T-cell (primary cell): Measurements from ENCODE around the gene CBX7. TPM values are rescaled to one million over a fixed set of nuclear protein-coding genes. Genes with fewer than 3 reads are reported as not detected.

ENCODE experiments used
- ATAC-seq, 4 experiments: fragments of 200-7000 bp in 3 of 4; fragments of 150-1000 bp in 1 of 4; cut with Tn5 transposase; replicated peaks in 1 of 4; 1 replicate in 3 of 4; 2 replicates in 1 of 4; pipeline ENCODE4 v1.10.0; 2021; ENCODE audit warnings: moderate library complexity in 3 of 4, mild to moderate bottlenecking in 2 of 4, moderate number of reproducible peaks in 1 of 4
- CTCF ChIA-PET, 2 donors: fragments of 300-600 bp; sonication (Branson Sonifier 250); formaldehyde crosslinking; loops; one replicate each; lab custom pipeline; 2022; ENCODE audit warnings: antibody characterized with exemption in 2 of 2; lab: Charles Lee
- POLR2A ChIA-PET, 2 donors: fragments of 300-600 bp; sonication (Branson Sonifier 250); formaldehyde crosslinking; loops; one replicate each; lab custom pipeline; 2022; ENCODE audit warnings: antibody characterized with exemption in 2 of 2; lab: Charles Lee
- DNase-seq, 35 experiments: peaks; one replicate each; pipeline versions ENCODE4 v3.0.0 to v3.0.0-alpha.2; 2013 to 2023
- H3K27ac ChIP-seq: one replicate; pipeline ENCODE4 v1.5.1; 2013; ENCODE audit warnings: low read length
- H3K27me3 ChIP-seq, 2 experiments: replicated peaks in 1 of 2; 1 replicate in 1 of 2; 2 replicates in 1 of 2; pipeline versions ENCODE4 v1.6.1 to v1.7.0; 2013; ENCODE audit warnings: low read length in 1 of 2, mixed read lengths in 1 of 2; ENCODE audit not compliant: control insufficient read depth in 2 of 2, insufficient read depth in 2 of 2; ENCODE audit errors: extremely low read depth in 1 of 2
- H3K36me3 ChIP-seq, 2 donors: 1 replicate in 1 of 2; 2 replicates in 1 of 2; pipeline versions ENCODE4 v1.6.1 to v1.7.0; 2013; ENCODE audit warnings: low read length in 1 of 2; ENCODE audit not compliant: control insufficient read depth in 2 of 2, insufficient read depth in 1 of 2; ENCODE audit errors: extremely low read depth in 1 of 2
- H3K4me1 ChIP-seq, 2 experiments: 1 replicate in 1 of 2; 2 replicates in 1 of 2; pipeline versions ENCODE4 v1.6.1 to v1.7.0; 2013; ENCODE audit warnings: low read length in 2 of 2, mixed read lengths in 1 of 2; ENCODE audit not compliant: insufficient read depth in 2 of 2, control insufficient read depth in 1 of 2; ENCODE audit errors: extremely low read depth in 1 of 2
- H3K4me3 ChIP-seq, 2 donors: 1 replicate in 1 of 2; 2 replicates in 1 of 2; pipeline versions ENCODE4 v1.5.1 to v1.7.0; 2013; ENCODE audit warnings: mild to moderate bottlenecking in 2 of 2, low read length in 1 of 2, moderate library complexity in 1 of 2; ENCODE audit not compliant: control insufficient read depth in 1 of 2; ENCODE audit errors: extremely low read depth in 1 of 2
- H3K9me3 ChIP-seq: 2 replicates; pipeline ENCODE4 v1.7.0; 2013
- H3K27ac Mint-ChIP-seq, 2 donors: one replicate each; pipeline ENCODE4 v1.8.0; 2020 to 2021; ENCODE audit warnings: mild to moderate bottlenecking in 2 of 2, mixed read lengths in 2 of 2
- H3K27me3 Mint-ChIP-seq, 2 donors: one replicate each; pipeline ENCODE4 v1.8.0; 2021 to 2022; ENCODE audit warnings: mixed read lengths in 2 of 2
- H3K36me3 Mint-ChIP-seq: one replicate; pipeline ENCODE4 v1.8.0; 2021; ENCODE audit warnings: mixed read lengths
- H3K4me1 Mint-ChIP-seq, 3 donors: one replicate each; pipeline ENCODE4 v1.8.0; 2020 to 2022; ENCODE audit warnings: mixed read lengths in 3 of 3, mild to moderate bottlenecking in 1 of 3
- H3K4me3 Mint-ChIP-seq, 3 donors: one replicate each; pipeline ENCODE4 v1.8.0; 2020 to 2022; ENCODE audit warnings: mild to moderate bottlenecking in 3 of 3, mixed read lengths in 3 of 3, moderate library complexity in 3 of 3
- H3K9me3 Mint-ChIP-seq, 3 donors: one replicate each; pipeline ENCODE4 v1.8.0; 2020 to 2022; ENCODE audit warnings: mixed read lengths in 3 of 3
- WGBS: methylation state at CpG from one replicate; pipeline ENCODE4 v1.1.5; 2013; ENCODE audit warnings: missing lambda C conversion rate; ENCODE audit not compliant: insufficient coverage; 5-methylcytosine and 5-hydroxymethylcytosine counted together
- total RNA-seq, 35 experiments: library from RNA in 6 of 35; stranded (reverse) in 6 of 35; fragments of 120-200 nt in 1 of 35; gene quantifications; one replicate each; pipeline versions ENCODE4 v1.2.1 to v1.2.4 and lab custom pipeline; 2013 to 2026

The CBX7 gene
- total RNA-seq, 5 donors from 2014 or later (not counting 1 experiment from before 2014, with no cell fraction given), result 67.4 to 160 (median 149) TPM

DNA sequence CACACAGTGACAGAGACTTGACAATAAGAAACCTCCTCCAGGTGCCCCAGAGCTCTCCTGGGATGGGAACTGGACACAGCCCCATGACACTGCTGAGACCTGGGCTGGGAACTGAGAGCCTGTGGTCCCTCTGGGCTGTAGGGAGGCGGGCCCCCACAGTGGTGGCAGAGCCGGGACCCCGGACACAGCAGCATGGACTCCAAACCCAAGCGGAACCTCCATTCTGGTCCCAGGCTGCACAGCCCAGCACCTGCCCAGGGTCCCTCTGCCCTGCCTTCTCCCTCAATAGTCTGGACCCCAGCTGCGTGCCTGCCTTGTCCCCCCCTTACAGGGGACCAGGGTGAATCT lies 63.8 kb downstream of the CBX7 start:
- Histone ChIP-seq H3K9me3 (no peaks in the 10 kb centered on the region), H3K27me3 (no peaks in the 10 kb centered on the region), H3K27ac (peak overlapping the region; percentile 58), H3K36me3 (peaks cover 5 to 19% of the 10 kb centered on the region in 2 donors), H3K4me1 (peaks cover 19 to 95% of the 10 kb centered on the region in 2 experiments), H3K4me3 (no peak overlapping the region)
- CTCF ChIA-PET, result no interaction called here
- Mint-ChIP-seq H3K27me3 (no peaks in the 10 kb centered on the region), H3K27ac (peak overlapping the region; percentile 92 to 98), H3K9me3 (no peaks in the 10 kb centered on the region), H3K4me1 (peaks cover 64 to 79% (median 73%) of the 10 kb centered on the region in 3 donors), H3K4me3 (peak overlapping the region in 1 of 3 donors; percentile 78), H3K36me3 (peaks cover 18% of the 10 kb centered on the region)
- POLR2A ChIA-PET, result no interaction called here
- 90% methylated on average over 4 of the region's 5 CpGs for WGBS
- DNase-seq, result no peak
- ATAC-seq, result no peak

DNA sequence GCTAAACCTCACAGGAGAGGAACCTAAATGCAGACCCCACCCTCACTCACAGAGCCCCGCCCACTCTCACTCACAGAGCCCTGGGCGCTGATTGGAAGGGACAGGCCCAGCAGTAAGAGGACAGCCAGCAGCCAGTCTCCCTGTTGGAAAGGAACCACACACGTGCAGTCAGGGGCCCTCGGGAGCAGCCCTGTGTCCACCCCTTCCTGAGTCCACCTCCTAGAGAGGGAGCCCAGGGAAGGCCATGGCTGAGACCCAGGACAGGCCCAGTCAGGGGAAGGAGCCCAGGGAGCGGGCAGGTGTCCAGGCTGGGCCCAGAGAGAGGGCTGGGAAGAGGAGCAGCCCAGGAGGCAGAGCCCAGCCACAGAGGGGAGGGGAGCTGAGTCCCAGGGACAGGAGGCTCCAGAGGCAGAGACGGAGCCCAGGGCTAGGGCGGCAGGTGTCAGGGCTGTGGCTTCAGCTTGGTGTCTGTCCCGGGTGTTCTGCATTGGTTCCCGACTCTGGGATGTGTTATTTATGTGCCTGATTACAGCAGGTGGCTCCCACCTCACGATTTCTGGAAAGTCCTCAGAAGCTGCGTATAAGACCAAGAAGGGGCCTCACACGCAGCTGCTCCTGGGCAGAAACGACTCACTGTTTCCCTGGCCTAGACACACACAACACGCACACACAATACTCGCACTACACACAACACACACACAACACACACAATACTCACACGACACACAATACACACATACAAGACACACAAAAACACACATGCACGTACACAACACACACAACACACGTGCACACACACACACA lies 64.4 kb downstream of the CBX7 start:
- CTCF ChIA-PET, result no interaction called here
- POLR2A ChIA-PET, result interaction anchor here in 1 of 2 donors (0.6 kb wide), 1 partner anchor 393 kb away, joined by 3 read pairs; no protein-coding TSS in a partner anchor
- Histone ChIP-seq H3K36me3 (peaks cover 6 to 24% of the 10 kb centered on the region in 2 donors), H3K9me3 (no peaks in the 10 kb centered on the region), H3K27ac (peak overlapping the region; percentile 58), H3K4me3 (no peak overlapping the region), H3K4me1 (peaks cover 19 to 96% of the 10 kb centered on the region in 2 experiments), H3K27me3 (no peaks in the 10 kb centered on the region)
- H3K36me3 Mint-ChIP-seq, result peaks cover 18% of the 10 kb centered on the region
- H3K9me3 Mint-ChIP-seq, result no peaks in the 10 kb centered on the region
- WGBS, result 65% methylated on average over 13 of the region's 18 CpGs
- ATAC-seq (no peak), DNase-seq (no peak)
- no peaks in the 10 kb centered on the region for H3K27me3 Mint-ChIP-seq
- peak overlapping the region; percentile 92 to 98 for H3K27ac Mint-ChIP-seq
- peak overlapping the region in 1 of 3 donors; percentile 17 for H3K4me3 Mint-ChIP-seq
- H3K4me1 Mint-ChIP-seq, result peaks cover 66 to 81% (median 71%) of the 10 kb centered on the region in 3 donors

DNA sequence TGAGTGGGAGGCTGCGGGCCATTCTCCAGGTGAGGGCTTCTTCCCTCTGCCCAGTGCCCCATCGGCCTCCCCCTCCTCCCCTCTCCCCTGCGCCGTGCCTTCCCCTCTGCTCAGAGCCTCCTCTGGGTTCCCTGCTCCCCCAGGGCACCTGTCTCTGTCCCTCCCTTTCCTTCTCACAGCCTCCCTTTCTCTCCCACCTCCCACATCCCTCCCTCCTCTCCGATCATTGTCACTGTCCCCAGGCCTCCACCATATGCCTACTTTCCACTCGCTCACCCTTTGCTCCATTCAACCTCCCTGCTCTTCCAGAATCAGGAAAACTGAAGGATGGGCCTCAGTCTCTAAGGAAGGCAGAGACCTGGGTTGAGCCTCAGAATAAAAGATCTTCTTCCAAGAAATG lies 65.4 kb downstream of the CBX7 start:
- Histone ChIP-seq H3K36me3 (peaks cover 6 to 33% of the 10 kb centered on the region in 2 donors), H3K27me3 (no peaks in the 10 kb centered on the region), H3K27ac (peak overlapping the region; percentile 41), H3K9me3 (no peaks in the 10 kb centered on the region), H3K4me3 (no peak overlapping the region), H3K4me1 (peaks cover 17 to 96% of the 10 kb centered on the region in 2 experiments)
- peaks cover 21% of the 10 kb centered on the region for H3K36me3 Mint-ChIP-seq
- 94% methylated on average over 5 of the region's 6 CpGs for WGBS
- H3K27me3 Mint-ChIP-seq, result no peaks in the 10 kb centered on the region
- no peak overlapping the region for H3K4me3 Mint-ChIP-seq
- ChIA-PET POLR2A (no interaction called here), CTCF (no interaction called here)
- ATAC-seq (no peak), DNase-seq (no peak)
- H3K27ac Mint-ChIP-seq, result peak overlapping the region; percentile 71 to 98
- H3K9me3 Mint-ChIP-seq, result no peaks in the 10 kb centered on the region
- H3K4me1 Mint-ChIP-seq, result peaks cover 59 to 81% (median 65%) of the 10 kb centered on the region in 3 donors

DNA sequence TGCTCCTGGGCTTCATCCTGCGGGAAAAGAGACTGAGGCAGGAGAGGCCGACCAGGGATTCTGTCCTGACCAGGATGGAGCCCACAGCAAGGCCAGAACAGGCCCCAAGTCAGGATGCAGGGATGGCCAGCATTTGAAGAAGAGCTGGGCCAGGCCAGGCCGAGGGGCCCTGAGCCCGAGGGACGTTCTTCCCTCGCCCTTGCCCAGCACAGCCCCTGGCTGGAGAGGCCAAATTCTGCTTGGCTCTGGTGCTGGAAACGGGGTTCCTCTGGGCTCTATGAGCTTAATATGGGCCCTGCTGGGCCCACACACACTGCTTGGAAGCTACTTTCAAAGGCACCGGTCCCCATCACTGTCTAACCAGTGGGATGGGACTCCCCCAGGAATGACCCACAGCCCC lies 67.8 kb downstream of the CBX7 start:
- ChIA-PET POLR2A (interaction anchor here in 1 of 2 donors (0.6 kb wide), 1 partner anchor 75 kb away, joined by 3 read pairs; no protein-coding TSS in a partner anchor), CTCF (no interaction called here)
- whole genome bisulfite sequencing, result over 99% methylated on average over 8 of the region's 8 CpGs
- Histone ChIP-seq H3K27me3 (peaks cover 0 to 3% of the 10 kb centered on the region in 2 experiments), H3K4me3 (no peak overlapping the region), H3K9me3 (no peaks in the 10 kb centered on the region), H3K27ac (no peak overlapping the region), H3K36me3 (peaks cover 6 to 52% of the 10 kb centered on the region in 2 donors), H3K4me1 (peaks cover 1 to 96% of the 10 kb centered on the region in 2 experiments)
- no peak for DNase-seq
- ATAC-seq, result no peak
- Mint-ChIP-seq H3K36me3 (peaks cover 41% of the 10 kb centered on the region), H3K27me3 (no peaks in the 10 kb centered on the region), H3K27ac (peak overlapping the region in 1 of 2 donors; percentile 43), H3K9me3 (no peaks in the 10 kb centered on the region), H3K4me3 (no peak overlapping the region), H3K4me1 (peaks cover 55 to 78% (median 61%) of the 10 kb centered on the region in 3 donors)

- Histone ChIP-seq H3K4me3 (no peak overlapping the region), H3K36me3 (peaks cover 6 to 57% of the 10 kb centered on the region in 2 donors), H3K27me3 (peaks cover 0 to 3% of the 10 kb centered on the region in 2 experiments), H3K9me3 (no peaks in the 10 kb centered on the region), H3K4me1 (peaks cover under 1 to 94% of the 10 kb centered on the region in 2 experiments), H3K27ac (peak overlapping the region; percentile 19)
- Mint-ChIP-seq H3K27me3 (no peaks in the 10 kb centered on the region), H3K4me3 (no peak overlapping the region), H3K36me3 (peaks cover 40% of the 10 kb centered on the region), H3K9me3 (no peaks in the 10 kb centered on the region), H3K4me1 (peaks cover 47 to 71% (median 49%) of the 10 kb centered on the region in 3 donors), H3K27ac (peak overlapping the region; percentile 63 to 68)
- no peak for DNase-seq
- 67% methylated on average over 4 of the region's 14 CpGs for WGBS
- POLR2A ChIA-PET, result no interaction called here
- no peak for ATAC-seq
- CTCF ChIA-PET, result no interaction called here
Observed at GRCh38 chr22:39083212-39084165, 69.0 kb downstream of the CBX7 start.

DNA sequence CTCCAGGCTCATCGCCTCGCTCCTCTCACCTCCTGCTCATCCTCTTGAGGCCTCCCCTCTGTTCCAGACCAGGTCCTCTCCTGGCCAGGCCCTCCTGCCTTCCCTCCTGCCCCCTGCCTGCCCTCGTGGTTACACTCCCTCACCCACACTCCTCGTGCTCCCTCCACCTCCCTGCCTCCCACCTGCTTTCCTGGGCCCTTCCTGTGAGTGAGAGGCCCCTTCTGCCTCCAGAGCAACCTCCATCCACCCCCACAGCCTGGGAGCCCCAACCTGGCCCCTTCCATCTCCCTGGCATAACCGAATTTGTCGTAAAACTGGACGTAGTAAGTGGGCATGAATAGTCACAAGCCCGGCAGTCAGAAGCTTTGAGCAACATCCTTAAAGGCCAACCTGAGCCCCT lies 70.9 kb downstream of the CBX7 start:
- WGBS, result 53% methylated on average over 4 of the region's 8 CpGs
- no peaks in the 10 kb centered on the region for H3K27me3 Mint-ChIP-seq
- H3K9me3 Mint-ChIP-seq, result no peaks in the 10 kb centered on the region
- CTCF ChIA-PET, result no interaction called here
- ATAC-seq (no peak), DNase-seq (no peak)
- Histone ChIP-seq H3K4me1 (peaks cover 4 to 91% of the 10 kb centered on the region in 2 experiments), H3K4me3 (no peak overlapping the region), H3K36me3 (peaks cover 6 to 50% of the 10 kb centered on the region in 2 donors), H3K27me3 (peaks cover 0 to 3% of the 10 kb centered on the region in 2 experiments), H3K9me3 (no peaks in the 10 kb centered on the region), H3K27ac (peak overlapping the region; percentile 89)
- POLR2A ChIA-PET, result no interaction called here
- peak overlapping the region; percentile 71 to 72 for H3K27ac Mint-ChIP-seq
- peaks cover 46 to 67% (median 51%) of the 10 kb centered on the region in 3 donors for H3K4me1 Mint-ChIP-seq
- peaks cover 28% of the 10 kb centered on the region for H3K36me3 Mint-ChIP-seq
- peak overlapping the region in 2 of 3 donors; percentile 8 to 24 for H3K4me3 Mint-ChIP-seq
